HG03558 (cell line): ENCODE measurements around the gene SDK1.
"Not testable (repeated sequence)": the region's sequence is repeated elsewhere in the genome, so short reads cannot be mapped to it uniquely, and the experiment has no call there.

Experiments
- ATAC-seq: cut with Tn5 transposase; IDR thresholded peaks from one replicate; pipeline ENCODE4 v1.9.1; 2021; ENCODE audit warnings: moderate number of reproducible peaks; ENCODE audit not compliant: unreplicated experiment; ENCODE audit errors: extremely low read depth

SDK1 gene

GRCh38 chr7:4237296-4238235 lies 936.5 kb downstream of the SDK1 start:
- no peak for ATAC-seq

GRCh38 chr7:4238861-4239260 lies 937.8 kb downstream of the SDK1 start:
- ATAC-seq, result no peak

GRCh38 chr7:4240042-4240441 lies 939.0 kb downstream of the SDK1 start:
- ATAC-seq, result no peak

- no peak for ATAC-seq
Measured at GRCh38 chr7:4240520-4241303, 939.7 kb downstream of the SDK1 start.

GRCh38 chr7:4241304-4241612 lies 940.2 kb downstream of the SDK1 start:
- ATAC-seq, result no peak

GRCh38 chr7:4241791-4242190 lies 940.7 kb downstream of the SDK1 start:
- ATAC-seq, result no peak

- no peak for ATAC-seq
Measured at GRCh38 chr7:4242706-4243105, 941.7 kb downstream of the SDK1 start.

GRCh38 chr7:4244041-4244440 lies 943.0 kb downstream of the SDK1 start:
- no peak for ATAC-seq

GRCh38 chr7:4244635-4245034 lies 943.6 kb downstream of the SDK1 start:
- no peak for ATAC-seq

GRCh38 chr7:4245135-4245865 lies 944.2 kb downstream of the SDK1 start:
- ATAC-seq, result no peak

- ATAC-seq, result no peak
Measured at GRCh38 chr7:4245866-4246470, 944.9 kb downstream of the SDK1 start.

GRCh38 chr7:4246536-4246935 lies 945.5 kb downstream of the SDK1 start:
- no peak for ATAC-seq

GRCh38 chr7:4247106-4247876 lies 946.2 kb downstream of the SDK1 start:
- no peak for ATAC-seq

- ATAC-seq, result no peak
Measured at GRCh38 chr7:4248295-4248694, 947.2 kb downstream of the SDK1 start.

- ATAC-seq, result no peak
Measured at GRCh38 chr7:4249241-4249640, 948.2 kb downstream of the SDK1 start.

GRCh38 chr7:4255336-4255735 lies 954.3 kb downstream of the SDK1 start:
- no peak for ATAC-seq

GRCh38 chr7:4256286-4256685 lies 955.2 kb downstream of the SDK1 start:
- ATAC-seq, result no peak

GRCh38 chr7:4257146-4258111 lies 956.4 kb downstream of the SDK1 start:
- ATAC-seq, result no peak

GRCh38 chr7:4260116-4260515 lies 959.1 kb downstream of the SDK1 start:
- not testable (repeated sequence) for ATAC-seq
